ENCODE results near the gene PHOX2A.
"Not testable (repeated sequence)": the region's sequence is repeated elsewhere in the genome, so short reads cannot be mapped to it uniquely, and the experiment has no call there.

The PHOX2A gene

GRCh38 chr11:72216638-72217037 lies 27.3 kb downstream of the PHOX2A start, which contains the start of gene FOLR2:
FOLR2 (plus strand) TSS chr11:72216794; CDS start chr11:72218585, 1,791 bp downstream.
- H3K9ac ChIP-seq (ENCODE audit: low read length): no peak within 1 kb of the TSS
- H3K79me1 ChIP-seq (replicated peaks; ENCODE audit: low read length, poor library complexity, severe bottlenecking): no peaks in the 10 kb centered on the region
- no peak within 1 kb of the TSS for H3K14ac ChIP-seq (ENCODE audit: low read length in 2 of 2)
- H2BK12ac ChIP-seq (ENCODE audit: low read length in 2 of 2): no peak within 1 kb of the TSS
- H3K27me3 ChIP-seq (ENCODE audit: control insufficient read depth in 1 of 2, insufficient read depth in 1 of 2, low read length in 2 of 2): peaks cover 31 to 37% of the 10 kb centered on the region in 2 experiments
- no peak within 1 kb of the TSS for H2AFZ ChIP-seq (ENCODE audit: low read depth, low read length)
- H3K23ac ChIP-seq (ENCODE audit: low read length in 2 of 2): no peak within 1 kb of the TSS
- H3K4me1 ChIP-seq (ENCODE audit: control insufficient read depth, insufficient read depth, low read depth, low read length): peaks cover 3% of the 10 kb centered on the region
- no peak within 1 kb of the TSS for H3K4ac ChIP-seq (ENCODE audit: low read depth in 1 of 2, low read length in 2 of 2)
- H4K8ac ChIP-seq (ENCODE audit: low read length): no peak within 1 kb of the TSS
- no peak within 1 kb of the TSS for H3K4me3 ChIP-seq (ENCODE audit: insufficient read depth in 1 of 2, low read depth in 1 of 2, low read length in 2 of 2)
- no peak within 1 kb of the TSS for H3K4me2 ChIP-seq (ENCODE audit: low read length, poor library complexity, severe bottlenecking)
- no peak within 1 kb of the TSS for H3K18ac ChIP-seq (ENCODE audit: low read depth in 1 of 2, low read length in 2 of 2)
- no peak within 1 kb of the TSS for H2BK5ac ChIP-seq (ENCODE audit: low read depth, low read length, poor library complexity, severe bottlenecking)
- no peak within 1 kb of the TSS for H3K27ac ChIP-seq (ENCODE audit: low read length, poor library complexity, severe bottlenecking)
- H2BK15ac ChIP-seq (ENCODE audit: low read depth, poor library complexity, severe bottlenecking): no peak within 1 kb of the TSS
- no peak within 1 kb of the TSS for H2BK120ac ChIP-seq (ENCODE audit: low read depth, low read length)
- H3K9me3 ChIP-seq (ENCODE audit: control insufficient read depth, low read length): no peaks in the 10 kb centered on the region
- H3K36me3 ChIP-seq (ENCODE audit: control insufficient read depth in 1 of 2, insufficient read depth in 2 of 2, low read depth in 1 of 2, low read length in 2 of 2): no peaks in the 10 kb centered on the region
- no peak within 1 kb of the TSS for H4K91ac ChIP-seq (ENCODE audit: low read length)
- H2AK5ac ChIP-seq (ENCODE audit: low read length, severe bottlenecking): no peak within 1 kb of the TSS
- 86% methylated on average over 6 of the region's 6 CpGs for WGBS
- DNase-seq: no peak

GRCh38 chr11:72209101-72209500 lies 34.9 kb downstream of the PHOX2A start:
- no peak overlapping the region for H3K4me2 ChIP-seq (ENCODE audit: low read length, poor library complexity, severe bottlenecking)
- H2BK5ac ChIP-seq (ENCODE audit: low read depth, low read length, poor library complexity, severe bottlenecking): no peak overlapping the region

DNA sequence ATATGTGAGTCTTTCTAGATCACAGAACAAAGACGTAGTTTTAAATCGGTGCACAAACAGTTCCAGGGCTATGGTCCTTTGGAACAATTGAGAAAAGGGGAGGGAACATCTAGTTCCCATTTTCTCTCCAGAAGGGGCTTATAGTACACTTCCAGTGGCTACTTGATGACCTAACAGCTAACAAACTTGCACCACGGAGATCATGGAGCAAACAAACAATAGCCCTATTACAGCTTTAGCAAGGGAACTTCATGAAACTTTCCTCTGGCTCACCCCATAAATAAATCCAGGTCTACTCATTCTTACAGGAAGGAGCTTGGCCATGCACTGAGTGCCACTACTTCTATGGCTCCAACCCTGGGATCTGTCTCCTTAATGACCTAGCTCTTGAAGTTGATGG lies 35.7 kb downstream of the PHOX2A start:
- 79% methylated on average over 3 of the region's 3 CpGs for WGBS
- no peak overlapping the region for H2BK15ac ChIP-seq (ENCODE audit: low read depth, poor library complexity, severe bottlenecking)

More at GRCh38 chr11:72209101-72209500, 34.9 kb downstream of the PHOX2A start:
- WGBS: 60% methylated on average over 4 of the region's 4 CpGs
- H3K4me3 ChIP-seq (ENCODE audit: insufficient read depth in 1 of 2, low read depth in 1 of 2, low read length in 2 of 2): no peak overlapping the region
- no peak overlapping the region for H2AK5ac ChIP-seq (ENCODE audit: low read length, severe bottlenecking)
- H3K4me1 ChIP-seq (ENCODE audit: control insufficient read depth, insufficient read depth, low read depth, low read length): no peaks in the 10 kb centered on the region
- no peak for DNase-seq
- H2BK15ac ChIP-seq (ENCODE audit: low read depth, poor library complexity, severe bottlenecking): no peak overlapping the region
- no peak overlapping the region for H3K9ac ChIP-seq (ENCODE audit: low read length)
- no peak overlapping the region for H3K4ac ChIP-seq (ENCODE audit: low read depth in 1 of 2, low read length in 2 of 2)
- no peaks in the 10 kb centered on the region for H3K36me3 ChIP-seq (ENCODE audit: control insufficient read depth in 1 of 2, insufficient read depth in 2 of 2, low read depth in 1 of 2, low read length in 2 of 2)
- H3K27ac ChIP-seq (ENCODE audit: low read length, poor library complexity, severe bottlenecking): no peak overlapping the region
- peaks cover 3% of the 10 kb centered on the region for H3K9me3 ChIP-seq (ENCODE audit: control insufficient read depth, low read length)
- H3K18ac ChIP-seq (ENCODE audit: low read depth in 1 of 2, low read length in 2 of 2): no peak overlapping the region
- no peak overlapping the region for H3K23ac ChIP-seq (ENCODE audit: low read length in 2 of 2)
- no peak overlapping the region for H2BK12ac ChIP-seq (ENCODE audit: low read length in 2 of 2)
- H2AFZ ChIP-seq (ENCODE audit: low read depth, low read length): no peak overlapping the region
- H3K27me3 ChIP-seq (ENCODE audit: control insufficient read depth in 1 of 2, insufficient read depth in 1 of 2, low read length in 2 of 2): peaks cover 0 to 19% of the 10 kb centered on the region in 2 experiments
- no peak overlapping the region for H2BK120ac ChIP-seq (ENCODE audit: low read depth, low read length)
- no peak overlapping the region for H3K14ac ChIP-seq (ENCODE audit: low read length in 2 of 2)
- H3K79me1 ChIP-seq (replicated peaks; ENCODE audit: low read length, poor library complexity, severe bottlenecking): no peaks in the 10 kb centered on the region
- H4K8ac ChIP-seq (ENCODE audit: low read length): no peak overlapping the region
- no peak overlapping the region for H4K91ac ChIP-seq (ENCODE audit: low read length)

GRCh38 chr11:72206794-72207193 lies 37.2 kb downstream of the PHOX2A start:
- H3K36me3 ChIP-seq (ENCODE audit: control insufficient read depth in 1 of 2, insufficient read depth in 2 of 2, low read depth in 1 of 2, low read length in 2 of 2); H4K8ac ChIP-seq (ENCODE audit: low read length); H3K4me2 ChIP-seq (ENCODE audit: low read length, poor library complexity, severe bottlenecking); H2BK120ac ChIP-seq (ENCODE audit: low read depth, low read length); H3K23ac ChIP-seq (ENCODE audit: low read length in 2 of 2); H3K79me1 ChIP-seq (replicated peaks; ENCODE audit: low read length, poor library complexity, severe bottlenecking); H3K18ac ChIP-seq (ENCODE audit: low read depth in 1 of 2, low read length in 2 of 2); H3K4ac ChIP-seq (ENCODE audit: low read depth in 1 of 2, low read length in 2 of 2); H3K9ac ChIP-seq (ENCODE audit: low read length); H2BK5ac ChIP-seq (ENCODE audit: low read depth, low read length, poor library complexity, severe bottlenecking); H2AFZ ChIP-seq (ENCODE audit: low read depth, low read length); H3K4me1 ChIP-seq (ENCODE audit: control insufficient read depth, insufficient read depth, low read depth, low read length); H3K14ac ChIP-seq (ENCODE audit: low read length in 2 of 2); H3K4me3 ChIP-seq (ENCODE audit: insufficient read depth in 1 of 2, low read depth in 1 of 2, low read length in 2 of 2); H3K27ac ChIP-seq (ENCODE audit: low read length, poor library complexity, severe bottlenecking); H2AK5ac ChIP-seq (ENCODE audit: low read length, severe bottlenecking); H2BK12ac ChIP-seq (ENCODE audit: low read length in 2 of 2); H3K9me3 ChIP-seq (ENCODE audit: control insufficient read depth, low read length); DNase-seq; H2BK15ac ChIP-seq (ENCODE audit: low read depth, poor library complexity, severe bottlenecking); H4K91ac ChIP-seq (ENCODE audit: low read length): not testable (repeated sequence)
- WGBS: 89% methylated on average over 2 of the region's 2 CpGs
- H3K27me3 ChIP-seq (ENCODE audit: control insufficient read depth in 1 of 2, insufficient read depth in 1 of 2, low read length in 2 of 2): peaks cover 0 to 12% of the 10 kb centered on the region in 2 experiments

More for the DNA sequence above, 35.7 kb downstream of the PHOX2A start:
- no peak overlapping the region for H4K91ac ChIP-seq (ENCODE audit: low read length)
- no peak overlapping the region for H2AK5ac ChIP-seq (ENCODE audit: low read length, severe bottlenecking)
- no peak overlapping the region for H3K18ac ChIP-seq (ENCODE audit: low read depth in 1 of 2, low read length in 2 of 2)
- DNase-seq: no peak
- H2BK12ac ChIP-seq (ENCODE audit: low read length in 2 of 2): no peak overlapping the region
- H3K23ac ChIP-seq (ENCODE audit: low read length in 2 of 2): no peak overlapping the region
- no peak overlapping the region for H2BK5ac ChIP-seq (ENCODE audit: low read depth, low read length, poor library complexity, severe bottlenecking)
- no peaks in the 10 kb centered on the region for H3K79me1 ChIP-seq (replicated peaks; ENCODE audit: low read length, poor library complexity, severe bottlenecking)
- H4K8ac ChIP-seq (ENCODE audit: low read length): no peak overlapping the region
- no peak overlapping the region for H2AFZ ChIP-seq (ENCODE audit: low read depth, low read length)
- H3K9me3 ChIP-seq (ENCODE audit: control insufficient read depth, low read length): peaks cover 3% of the 10 kb centered on the region
- no peak overlapping the region for H2BK120ac ChIP-seq (ENCODE audit: low read depth, low read length)
- H3K36me3 ChIP-seq (ENCODE audit: control insufficient read depth in 1 of 2, insufficient read depth in 2 of 2, low read depth in 1 of 2, low read length in 2 of 2): no peaks in the 10 kb centered on the region
- H3K4me3 ChIP-seq (ENCODE audit: insufficient read depth in 1 of 2, low read depth in 1 of 2, low read length in 2 of 2): no peak overlapping the region
- H3K4me1 ChIP-seq (ENCODE audit: control insufficient read depth, insufficient read depth, low read depth, low read length): no peaks in the 10 kb centered on the region
- no peak overlapping the region for H3K4ac ChIP-seq (ENCODE audit: low read depth in 1 of 2, low read length in 2 of 2)
- H3K9ac ChIP-seq (ENCODE audit: low read length): no peak overlapping the region
- peaks cover 0 to 15% of the 10 kb centered on the region in 2 experiments for H3K27me3 ChIP-seq (ENCODE audit: control insufficient read depth in 1 of 2, insufficient read depth in 1 of 2, low read length in 2 of 2)
- H3K27ac ChIP-seq (ENCODE audit: low read length, poor library complexity, severe bottlenecking): no peak overlapping the region
- H3K14ac ChIP-seq (ENCODE audit: low read length in 2 of 2): no peak overlapping the region
- no peak overlapping the region for H3K4me2 ChIP-seq (ENCODE audit: low read length, poor library complexity, severe bottlenecking)
